Neutrophil (primary cell): ENCODE results near the gene BCL11A.

Experiments
- H3K27ac ChIP-seq: fragments of 200-600 bp; sonication (generic); 2 replicates; pipeline ENCODE4 v1.5.1; 2016; ENCODE audit warnings: mild to moderate bottlenecking, moderate library complexity
- H3K27me3 ChIP-seq: fragments of 200-600 bp; sonication (generic); 2 replicates; pipeline ENCODE4 v1.6.0; 2016; ENCODE audit warnings: mild to moderate bottlenecking
- H3K36me3 ChIP-seq: fragments of 200-600 bp; sonication (generic); 2 replicates; pipeline ENCODE4 v1.5.1; 2017
- H3K4me1 ChIP-seq, 2 experiments: fragments of 200-600 bp in 1 of 2; sonication (generic) in 1 of 2; 1 replicate in 1 of 2; 2 replicates in 1 of 2; pipeline versions ENCODE4 v1.5.1 to v1.6.1; 2013 to 2016; ENCODE audit warnings: low read depth in 1 of 2, low read length in 1 of 2, mild to moderate bottlenecking in 1 of 2, moderate library complexity in 1 of 2; ENCODE audit not compliant: control insufficient read depth in 1 of 2, insufficient read depth in 1 of 2
- H3K4me3 ChIP-seq, 2 experiments: fragments of 200-600 bp in 1 of 2; sonication (generic) in 1 of 2; 1 replicate in 1 of 2; 2 replicates in 1 of 2; pipeline ENCODE4 v1.5.1; 2013 to 2016; ENCODE audit warnings: low read depth in 1 of 2, low read length in 1 of 2, mild to moderate bottlenecking in 1 of 2, moderate library complexity in 1 of 2
- H3K9me3 ChIP-seq: fragments of 200-600 bp; sonication (generic); 2 replicates; pipeline ENCODE4 v1.5.1; 2016
- TF ChIP-seq, protein P1 (sequence below): fragments of 200-600 bp; sonication (generic); IDR thresholded peaks from 2 replicates; pipeline ENCODE4 v1.5.1; 2016; ENCODE audit warnings: antibody characterized with exemption

BCL11A gene

GRCh38 chr2:60432035-60432601, 121.3 kb downstream of the BCL11A start:
- Histone ChIP-seq H3K4me1 (no peaks in the 10 kb centered on the region), H3K4me3 (no peak overlapping the region), H3K36me3 (no peaks in the 10 kb centered on the region), H3K27ac (no peak overlapping the region), H3K27me3 (no peaks in the 10 kb centered on the region), H3K9me3 (no peaks in the 10 kb centered on the region)
- TF ChIP-seq, protein P1, sequence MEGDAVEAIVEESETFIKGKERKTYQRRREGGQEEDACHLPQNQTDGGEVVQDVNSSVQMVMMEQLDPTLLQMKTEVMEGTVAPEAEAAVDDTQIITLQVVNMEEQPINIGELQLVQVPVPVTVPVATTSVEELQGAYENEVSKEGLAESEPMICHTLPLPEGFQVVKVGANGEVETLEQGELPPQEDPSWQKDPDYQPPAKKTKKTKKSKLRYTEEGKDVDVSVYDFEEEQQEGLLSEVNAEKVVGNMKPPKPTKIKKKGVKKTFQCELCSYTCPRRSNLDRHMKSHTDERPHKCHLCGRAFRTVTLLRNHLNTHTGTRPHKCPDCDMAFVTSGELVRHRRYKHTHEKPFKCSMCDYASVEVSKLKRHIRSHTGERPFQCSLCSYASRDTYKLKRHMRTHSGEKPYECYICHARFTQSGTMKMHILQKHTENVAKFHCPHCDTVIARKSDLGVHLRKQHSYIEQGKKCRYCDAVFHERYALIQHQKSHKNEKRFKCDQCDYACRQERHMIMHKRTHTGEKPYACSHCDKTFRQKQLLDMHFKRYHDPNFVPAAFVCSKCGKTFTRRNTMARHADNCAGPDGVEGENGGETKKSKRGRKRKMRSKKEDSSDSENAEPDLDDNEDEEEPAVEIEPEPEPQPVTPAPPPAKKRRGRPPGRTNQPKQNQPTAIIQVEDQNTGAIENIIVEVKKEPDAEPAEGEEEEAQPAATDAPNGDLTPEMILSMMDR, result no peak

DNA sequence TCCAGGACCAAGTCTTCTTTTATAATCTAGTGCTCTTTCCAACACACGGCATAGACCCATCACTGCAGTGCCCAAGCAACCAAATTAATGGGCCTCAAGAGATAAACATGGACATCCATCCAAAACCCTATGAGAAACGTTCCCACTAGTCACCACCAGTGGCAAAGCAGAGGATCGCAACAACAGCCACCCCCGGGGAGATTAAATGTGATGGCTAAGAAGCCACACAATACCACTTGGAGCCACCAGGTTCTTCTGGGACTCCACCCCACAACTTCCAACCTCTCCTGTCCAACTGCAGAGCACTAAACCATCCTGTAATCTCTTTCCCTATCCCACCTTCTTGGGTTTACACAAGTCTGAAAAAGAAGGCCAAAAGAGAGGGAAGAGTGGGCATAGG, 123.8 kb downstream of the BCL11A start:
- Histone ChIP-seq H3K4me1 (no peaks in the 10 kb centered on the region), H3K9me3 (no peaks in the 10 kb centered on the region), H3K36me3 (no peaks in the 10 kb centered on the region), H3K27ac (no peak overlapping the region), H3K27me3 (no peaks in the 10 kb centered on the region), H3K4me3 (no peak overlapping the region)
- TF ChIP-seq, protein P1, result no peak

GRCh38 chr2:60426880-60427279, 126.6 kb downstream of the BCL11A start:
- TF ChIP-seq, protein P1, result no peak
- Histone ChIP-seq H3K4me3 (no peak overlapping the region), H3K9me3 (no peaks in the 10 kb centered on the region), H3K36me3 (no peaks in the 10 kb centered on the region), H3K4me1 (no peaks in the 10 kb centered on the region), H3K27me3 (no peaks in the 10 kb centered on the region), H3K27ac (no peak overlapping the region)

DNA sequence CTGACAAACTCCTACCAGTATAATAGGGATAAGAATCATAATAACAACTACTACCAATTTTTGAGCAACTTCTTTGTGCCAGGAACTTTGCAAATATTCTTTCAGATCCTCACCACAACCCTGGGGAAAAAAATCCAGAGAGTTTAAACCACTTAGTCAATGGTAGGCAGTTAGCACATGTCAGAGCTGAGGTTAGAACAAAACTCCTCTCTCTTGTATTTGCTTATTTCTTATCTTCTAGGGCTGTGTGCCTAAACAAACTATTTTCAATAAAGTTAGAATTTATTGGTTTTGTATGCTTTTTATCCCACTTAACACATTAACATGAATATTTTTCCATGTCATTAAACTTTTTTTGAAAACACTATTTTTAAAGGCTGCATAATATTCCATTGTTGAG, 127.1 kb downstream of the BCL11A start:
- Histone ChIP-seq H3K36me3 (no peaks in the 10 kb centered on the region), H3K27me3 (no peaks in the 10 kb centered on the region), H3K9me3 (no peaks in the 10 kb centered on the region), H3K4me1 (no peaks in the 10 kb centered on the region), H3K4me3 (no peak overlapping the region), H3K27ac (no peak overlapping the region)
- TF ChIP-seq, protein P1, result no peak

DNA sequence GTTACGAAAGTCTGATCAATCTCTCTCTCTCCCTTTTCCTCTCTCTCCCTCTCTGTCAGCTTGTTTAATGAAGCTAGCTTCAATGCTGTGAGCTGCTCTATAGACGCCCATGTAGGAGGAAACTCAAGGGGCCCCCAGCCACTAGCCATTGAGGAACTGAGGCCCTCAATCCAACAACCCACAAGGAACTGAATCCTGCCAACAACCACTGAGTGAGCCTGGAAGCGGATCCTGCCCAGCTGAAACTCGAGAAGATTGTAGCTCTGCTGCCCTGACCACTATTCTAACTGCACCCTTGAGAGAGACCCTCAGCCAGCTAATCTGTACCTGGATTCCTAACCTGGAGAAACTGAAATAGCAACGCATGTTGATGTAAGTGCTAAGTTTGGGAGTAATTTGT, 129.2 kb downstream of the BCL11A start:
- H3K4me1 ChIP-seq, result no peaks in the 10 kb centered on the region
- H3K9me3 ChIP-seq, result no peaks in the 10 kb centered on the region
- H3K27ac ChIP-seq, result no peak overlapping the region
- no peaks in the 10 kb centered on the region for H3K36me3 ChIP-seq
- H3K27me3 ChIP-seq, result no peaks in the 10 kb centered on the region
- TF ChIP-seq, protein P1, result no peak
- H3K4me3 ChIP-seq, result no peak overlapping the region

- no peaks in the 10 kb centered on the region for H3K27me3 ChIP-seq
- H3K27ac ChIP-seq, result no peak overlapping the region
- H3K9me3 ChIP-seq, result no peaks in the 10 kb centered on the region
- H3K4me1 ChIP-seq, result no peaks in the 10 kb centered on the region
- H3K36me3 ChIP-seq, result no peaks in the 10 kb centered on the region
- TF ChIP-seq, protein P1, result no peak
- no peak overlapping the region for H3K4me3 ChIP-seq
Observed at GRCh38 chr2:60423505-60423904, 129.9 kb downstream of the BCL11A start.
